SK-N-MC (cell line): ENCODE results near the gene SEPTIN5.

Source experiments
- DNase-seq: peaks from one replicate; pipeline ENCODE4 v3.0.0-alpha.2; 2011; ENCODE audit warnings: low read depth, low spot score
- H3K27ac ChIP-seq: fragments of 200-600 bp; sonication (generic); 2 replicates; pipeline ENCODE4 v1.5.1; 2016; ENCODE audit warnings: mixed run types
- H3K36me3 ChIP-seq: fragments of 200-600 bp; sonication (generic); 2 replicates; pipeline ENCODE4 v1.6.1; 2017; ENCODE audit warnings: antibody characterized with exemption, low read length, mixed read lengths; ENCODE audit not compliant: insufficient read depth
- H3K4me3 ChIP-seq: fragments of 200-600 bp; sonication (generic); 2 replicates; pipeline ENCODE4 v1.5.1; 2016
- H3K9ac ChIP-seq: fragments of 200-600 bp; sonication (generic); 2 replicates; pipeline ENCODE4 v1.8.0; 2017; ENCODE audit warnings: mixed run types, mixed read lengths; ENCODE audit not compliant: insufficient read length
- H3K9me3 ChIP-seq: fragments of 200-600 bp; sonication (generic); 2 replicates; pipeline ENCODE4 v1.6.1; 2017; ENCODE audit warnings: low read depth, mild to moderate bottlenecking, antibody characterized with exemption, low read length, moderate library complexity, mixed read lengths
- EZH2 ChIP-seq: fragments of 200-600 bp; sonication (generic); IDR thresholded peaks from one replicate; pipeline ENCODE4 v1.6.1; 2017; ENCODE audit warnings: antibody characterized with exemption
- FOXP2 ChIP-seq: optimal IDR thresholded peaks from 2 replicates; pipeline ENCODE3; 2011; ENCODE audit warnings: mild to moderate bottlenecking, moderate library complexity; ENCODE audit not compliant: insufficient read depth; ENCODE audit errors: extremely low read length, control extremely low read depth
- POLR2AphosphoS5 ChIP-seq: IDR thresholded peaks from 2 replicates; pipeline ENCODE4 v1.6.1; 2012; ENCODE audit warnings: mild to moderate bottlenecking, low read depth, low read length, borderline replicate concordance

The SEPTIN5 gene

DNA sequence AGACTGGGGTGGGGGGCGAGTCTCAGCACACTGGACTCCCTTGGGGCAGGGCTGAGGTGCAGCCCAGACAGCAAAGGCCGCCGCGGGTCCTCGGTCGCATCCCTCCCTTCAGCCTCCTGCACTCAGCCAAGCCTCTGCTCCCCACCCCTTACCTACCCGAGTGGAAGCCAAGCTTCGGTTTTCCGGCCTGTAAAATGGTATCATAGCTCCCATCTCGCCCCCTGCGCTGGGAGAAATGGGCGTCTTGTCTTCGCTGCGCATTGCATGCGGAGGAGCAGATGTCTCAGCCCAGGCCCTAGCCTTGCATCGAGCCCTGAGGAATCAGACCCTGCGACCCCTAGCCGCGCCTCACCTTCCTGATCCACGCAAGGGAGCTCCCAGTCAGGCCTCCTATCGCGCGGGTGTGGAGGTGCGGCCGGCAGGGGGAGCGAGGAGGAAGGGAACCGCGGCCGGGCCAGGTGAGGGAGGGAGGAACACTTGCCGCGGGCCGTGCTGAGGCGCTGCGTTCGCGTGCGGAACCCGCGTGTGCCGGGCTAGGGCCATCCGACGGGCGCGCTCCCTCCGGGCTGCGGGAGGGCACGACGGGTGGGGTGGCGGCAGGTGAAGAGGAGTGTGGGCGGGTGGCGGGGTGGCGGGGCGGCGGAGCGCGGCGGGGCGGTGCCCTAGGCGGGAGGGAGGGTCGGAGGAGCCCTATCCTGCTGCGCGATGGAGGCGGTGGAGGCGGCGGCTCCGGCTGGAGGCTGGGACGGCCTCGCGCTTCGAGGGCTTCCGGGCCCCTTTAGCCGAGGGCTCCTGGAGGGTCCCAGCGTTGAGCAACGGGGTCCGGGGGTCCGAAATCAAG is 42.2 kb downstream of the SEPTIN5 start:
- peak overlapping the region; percentile 36; the same call in 1 of the 2 replicates for H3K4me3 ChIP-seq
- TF ChIP-seq EZH2 (no peak), FOXP2 (no peak), POLR2AphosphoS5 (no peak)
- no peaks in the 10 kb centered on the region for H3K36me3 ChIP-seq
- no peak overlapping the region for H3K27ac ChIP-seq
- H3K9ac ChIP-seq: no peak overlapping the region
- no peak for DNase-seq
- H3K9me3 ChIP-seq: no peaks in the 10 kb centered on the region

DNA sequence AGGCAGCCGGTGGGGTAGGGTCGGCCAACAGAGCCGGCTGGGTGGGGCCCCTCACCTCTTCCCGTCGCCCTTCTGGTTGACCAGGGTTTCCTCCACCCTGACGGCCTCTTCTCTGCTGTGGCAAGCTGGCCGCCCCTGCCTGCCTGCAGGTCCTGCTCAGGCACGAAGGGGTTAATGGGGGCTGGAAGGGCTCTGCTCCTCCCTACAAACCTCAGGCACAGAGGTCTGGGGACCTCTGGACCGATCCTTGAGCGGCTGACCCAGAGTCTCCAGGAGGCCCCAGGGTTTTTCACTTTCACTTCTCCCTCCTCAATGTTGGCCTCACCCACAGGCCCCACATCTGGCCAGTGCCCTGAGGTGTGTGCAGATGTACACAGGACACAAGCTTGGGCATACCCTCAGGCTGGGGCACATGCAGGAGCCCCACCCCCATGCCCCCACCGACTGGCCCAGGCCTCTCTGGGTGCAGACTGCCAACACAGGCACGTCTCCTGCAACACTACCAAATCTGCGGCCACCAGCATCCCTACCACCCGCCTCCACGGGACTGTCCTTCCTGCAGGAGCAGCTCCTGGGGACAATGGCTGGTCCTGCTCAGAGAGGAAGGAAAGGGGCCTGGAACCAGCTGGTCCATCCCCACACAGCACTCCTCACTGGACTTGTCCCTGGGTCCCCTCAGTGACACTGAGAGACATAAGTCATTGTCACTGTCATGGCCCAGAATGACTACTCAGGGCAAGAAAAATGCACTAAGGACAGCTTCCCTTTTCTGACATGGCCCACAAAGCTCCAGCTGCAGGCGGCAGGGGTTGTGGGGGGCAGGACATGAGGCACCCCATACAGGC is 43.1 kb downstream of the SEPTIN5 start:
- Histone ChIP-seq H3K36me3 (no peaks in the 10 kb centered on the region), H3K27ac (no peak overlapping the region), H3K9ac (no peak overlapping the region), H3K9me3 (no peaks in the 10 kb centered on the region), H3K4me3 (0 out of 2 replicates have a peak overlapping the region, but pooled peaks have one; percentile 36)
- no peak for TF ChIP-seq FOXP2
- TF ChIP-seq EZH2: no peak
- TF ChIP-seq POLR2AphosphoS5: no peak
- no peak for DNase-seq

DNA sequence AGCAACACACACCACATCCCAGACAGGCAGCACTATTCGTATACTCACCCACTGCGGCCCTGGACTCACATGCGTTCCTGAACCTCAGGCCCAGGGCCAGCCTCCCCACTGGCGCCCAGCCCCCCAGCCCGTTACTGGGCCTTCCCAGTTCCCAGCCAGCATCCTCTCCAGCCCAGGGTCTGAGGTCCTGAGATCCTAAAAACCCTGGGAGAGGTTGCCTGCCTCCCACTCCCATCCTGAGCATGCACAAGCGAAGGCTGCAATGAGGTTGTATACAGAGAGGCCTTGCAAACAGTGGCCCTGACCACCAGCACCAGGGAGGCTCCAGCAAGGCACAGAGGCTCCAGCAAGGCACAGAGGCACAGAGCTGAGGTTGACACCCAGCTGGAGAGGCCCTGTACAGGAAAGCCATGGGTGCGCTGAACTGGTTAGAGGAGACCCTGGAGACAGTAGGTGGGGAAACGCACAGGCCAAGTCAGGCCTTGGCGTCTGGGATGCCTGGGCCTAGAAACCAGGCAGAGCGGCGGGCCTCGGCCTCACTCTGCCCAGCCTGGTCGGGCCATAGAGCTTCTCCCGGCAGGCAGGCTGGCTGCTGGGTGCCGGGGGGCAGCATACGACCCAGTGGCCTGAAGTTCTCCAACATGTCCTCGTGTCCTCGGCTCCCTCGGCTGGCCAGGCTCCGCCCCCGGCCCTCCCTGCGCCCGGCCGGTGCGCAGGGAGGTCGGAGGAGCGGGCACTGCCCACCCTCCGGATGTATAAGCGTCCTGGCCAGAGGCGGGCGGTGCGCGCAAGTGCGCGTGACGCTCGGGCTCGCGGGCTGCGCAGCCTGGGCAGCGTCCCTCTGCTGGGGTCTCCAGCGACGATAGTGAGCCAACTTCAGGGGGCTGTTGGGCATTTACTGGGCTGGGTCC is 43.9 kb downstream of the SEPTIN5 start:
- no peak for DNase-seq
- no peak overlapping the region for H3K4me3 ChIP-seq
- no peak overlapping the region for H3K9ac ChIP-seq
- TF ChIP-seq EZH2: no peak
- TF ChIP-seq FOXP2: no peak
- TF ChIP-seq POLR2AphosphoS5: no peak
- no peak overlapping the region for H3K27ac ChIP-seq
- H3K9me3 ChIP-seq: no peaks in the 10 kb centered on the region
- peaks cover 2% of the 10 kb centered on the region; the same call in 1 of the 2 replicates for H3K36me3 ChIP-seq

DNA sequence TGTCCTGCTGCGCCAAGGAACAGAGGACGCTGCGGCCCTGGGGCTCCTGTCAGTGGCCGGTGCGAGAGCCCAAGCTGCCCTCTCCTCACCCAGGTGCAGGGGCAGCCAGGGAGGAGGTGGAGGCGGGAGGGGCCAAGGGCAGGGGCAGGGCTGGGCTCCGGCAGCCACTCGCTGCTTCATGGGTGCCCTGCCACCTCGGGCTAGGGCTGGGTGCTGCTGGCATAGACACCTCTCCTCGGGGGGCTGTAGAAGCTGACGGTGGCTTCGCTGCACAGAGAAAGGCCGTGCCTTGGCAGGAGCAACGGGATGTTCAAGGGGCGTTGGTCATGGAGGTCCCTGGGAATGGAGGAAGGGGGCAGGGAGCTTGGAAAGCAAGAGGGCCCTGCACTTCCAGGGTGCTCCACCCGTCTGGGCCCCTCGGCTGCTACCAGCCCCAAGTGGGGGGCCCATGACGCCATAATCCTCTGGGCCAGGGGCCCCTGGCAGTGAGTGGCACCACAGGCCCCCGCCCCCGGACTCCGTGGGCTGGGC is 44.7 kb downstream of the SEPTIN5 start:
- no peaks in the 10 kb centered on the region for H3K9me3 ChIP-seq
- TF ChIP-seq EZH2 (no peak), POLR2AphosphoS5 (no peak), FOXP2 (no peak)
- no peak overlapping the region for H3K9ac ChIP-seq
- DNase-seq: no peak
- no peak overlapping the region for H3K27ac ChIP-seq
- peak overlapping the region; percentile 76 for H3K4me3 ChIP-seq
- H3K36me3 ChIP-seq: peaks cover 7% of the 10 kb centered on the region; the same call in 1 of the 2 replicates

DNA sequence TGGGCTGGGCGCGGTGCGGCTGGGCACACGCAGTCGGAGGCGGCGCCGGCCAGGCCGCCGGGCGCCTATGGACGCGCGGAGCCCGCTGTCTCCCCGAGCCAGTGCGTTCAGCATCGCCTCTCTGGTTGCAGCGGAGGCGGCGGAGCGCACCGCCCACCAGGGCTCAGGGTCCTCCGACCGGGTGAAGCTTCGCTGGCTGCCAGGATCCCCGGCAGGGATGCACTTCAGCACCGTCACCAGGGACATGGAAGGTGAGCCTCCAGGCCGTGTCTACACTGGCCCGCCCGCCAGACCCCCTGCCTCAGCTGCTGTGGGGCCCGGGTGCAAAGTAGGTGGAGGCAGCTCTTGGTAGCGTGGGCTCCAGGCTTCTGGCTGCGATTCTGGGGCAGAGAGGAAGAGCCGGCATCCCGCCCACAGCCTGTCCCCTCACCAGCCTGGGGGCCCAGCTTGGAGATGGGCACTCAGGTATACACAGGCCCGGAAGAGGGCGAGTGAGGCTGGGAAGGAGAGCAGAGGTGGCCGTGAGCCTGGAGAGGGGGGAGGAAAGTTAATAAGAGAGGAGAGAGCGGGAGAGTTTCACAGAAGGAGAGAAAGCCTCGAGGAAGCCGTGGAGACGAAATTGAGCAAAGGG is 45.2 kb downstream of the SEPTIN5 start:
- TF ChIP-seq FOXP2 (no peak), EZH2 (no peak), POLR2AphosphoS5 (no peak)
- Histone ChIP-seq H3K36me3 (peaks cover 10% of the 10 kb centered on the region; the same call in 1 of the 2 replicates), H3K9me3 (no peaks in the 10 kb centered on the region), H3K27ac (peak overlapping the region; percentile 89), H3K9ac (peak overlapping the region; percentile 89), H3K4me3 (peak overlapping the region; percentile 76)
- no peak for DNase-seq

DNA sequence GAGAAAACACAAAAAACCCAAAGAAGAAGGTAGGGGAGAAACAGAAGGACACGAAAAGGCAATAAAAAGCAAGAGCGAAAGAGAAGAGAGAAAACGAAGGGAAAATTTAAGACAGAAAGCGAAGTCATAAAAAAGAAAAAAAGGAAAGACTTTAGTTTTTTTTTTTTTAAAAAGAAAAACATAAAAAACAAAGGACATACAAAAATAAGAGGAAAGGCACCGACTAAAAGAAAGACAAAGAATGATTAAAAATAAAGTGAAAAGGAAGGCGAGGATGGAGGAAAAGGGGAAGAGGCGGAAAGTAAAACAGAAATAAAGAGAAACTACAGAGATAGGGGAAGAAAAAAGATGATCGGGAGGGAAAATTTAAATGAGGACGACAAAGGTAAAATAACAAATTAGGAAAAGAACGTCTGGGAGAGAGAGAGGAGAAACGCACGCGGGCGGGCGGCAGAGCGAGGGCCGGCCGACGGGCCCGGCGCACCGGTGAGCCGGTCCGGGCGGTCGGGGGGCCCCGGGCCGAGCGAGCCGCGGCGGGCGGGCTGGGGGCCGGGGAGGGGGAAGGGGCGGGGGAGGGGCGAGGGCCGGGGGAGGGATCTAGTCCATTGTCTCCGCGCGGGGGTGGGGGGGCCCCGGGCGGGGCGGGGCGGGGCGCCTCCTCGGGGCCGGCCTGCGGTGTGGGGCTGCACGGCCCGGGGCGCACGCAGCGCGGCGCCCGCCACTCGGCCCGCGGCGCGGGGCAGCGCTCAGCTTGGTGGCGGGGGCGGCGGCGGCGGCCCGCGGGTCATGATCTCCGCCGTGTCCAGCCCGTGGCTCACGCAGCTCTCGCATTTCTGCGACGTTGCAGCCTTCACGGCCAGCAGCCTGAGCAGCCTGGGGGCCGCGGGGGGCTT is 46.0 kb downstream of the SEPTIN5 start, which contains the start of gene TBX1:
TSS of gene TBX1 (plus strand) at position 721 of the 893 bp plus-strand sequence. CDS start at position 787, 66 bp downstream.
- peak within 1 kb of the TSS; percentile 89 for H3K9ac ChIP-seq
- TF ChIP-seq POLR2AphosphoS5 (no peak), FOXP2 (no peak), EZH2 (no peak)
- H3K27ac ChIP-seq: peak within 1 kb of the TSS; percentile 89
- no peaks in the 10 kb centered on the region for H3K9me3 ChIP-seq
- peaks cover 18% of the 10 kb centered on the region; the same call in 1 of the 2 replicates for H3K36me3 ChIP-seq
- H3K4me3 ChIP-seq: peak within 1 kb of the TSS; percentile 86
- no peak for DNase-seq
